GM18499 (cell line): ENCODE measurements around the gene ZNF117.
A peak's percentile ranks its signal among the peaks of the same experiment; 100 is the strongest.
"Not testable (repeated sequence)": the region's sequence is repeated elsewhere in the genome, so short reads cannot be mapped to it uniquely, and the experiment has no call there.

Experiments used
- ATAC-seq: cut with Tn5 transposase; IDR thresholded peaks from one replicate; pipeline ENCODE4 v1.9.1; 2021; ENCODE audit warnings: moderate number of reproducible peaks; ENCODE audit not compliant: insufficient read depth, unreplicated experiment

ZNF117 gene

GRCh38 chr7:64997164-64997908 is 6.5 kb upstream of the ZNF117 start:
- no peak for ATAC-seq

GRCh38 chr7:64996305-64996704 is 5.5 kb upstream of the ZNF117 start:
- ATAC-seq: no peak

- ATAC-seq: no peak
Measured at GRCh38 chr7:64993901-64994300, 3.1 kb upstream of the ZNF117 start.

GRCh38 chr7:64992971-64993370 is 2.1 kb upstream of the ZNF117 start:
- no peak for ATAC-seq

GRCh38 chr7:64990216-64990615 is 620 bp downstream of the ZNF117 start:
- ATAC-seq: no peak

- no peak for ATAC-seq
Measured at GRCh38 chr7:64978497-64979203, 12.2 kb downstream of the ZNF117 start.

- no peak for ATAC-seq
Measured at GRCh38 chr7:64965594-64965993, 25.2 kb downstream of the ZNF117 start.

- no peak for ATAC-seq
Measured at GRCh38 chr7:64959072-64959747, 31.6 kb downstream of the ZNF117 start.

GRCh38 chr7:64951250-64951848 is 39.5 kb downstream of the ZNF117 start:
- peak; percentile 46 for ATAC-seq

- not testable (repeated sequence) for ATAC-seq
Measured at GRCh38 chr7:64950673-64951072, 40.2 kb downstream of the ZNF117 start.

- ATAC-seq: not testable (repeated sequence)
Measured at GRCh38 chr7:64948774-64949173, 42.1 kb downstream of the ZNF117 start.

GRCh38 chr7:64947252-64948000 is 43.4 kb downstream of the ZNF117 start:
- no peak for ATAC-seq

GRCh38 chr7:64946772-64947171 is 44.1 kb downstream of the ZNF117 start:
- ATAC-seq: no peak

GRCh38 chr7:64945503-64946175 is 45.2 kb downstream of the ZNF117 start:
- no peak for ATAC-seq

- ATAC-seq: not testable (repeated sequence)
Measured at GRCh38 chr7:64944667-64945502, 46.0 kb downstream of the ZNF117 start.

- not testable (repeated sequence) for ATAC-seq
Measured at GRCh38 chr7:64940021-64940420, 50.8 kb downstream of the ZNF117 start.

- ATAC-seq: no peak
Measured at GRCh38 chr7:64938540-64938939, 52.3 kb downstream of the ZNF117 start.

- no peak for ATAC-seq
Measured at GRCh38 chr7:64934478-64934877, 56.4 kb downstream of the ZNF117 start.
